Measurements from ENCODE around the gene ATG3. TPM values are rescaled to one million over a fixed set of nuclear protein-coding genes. Genes with fewer than 3 reads are reported as not detected.

The ATG3 gene
- total RNA-seq: 67.3 and 81.6 TPM in 2 replicates

DNA sequence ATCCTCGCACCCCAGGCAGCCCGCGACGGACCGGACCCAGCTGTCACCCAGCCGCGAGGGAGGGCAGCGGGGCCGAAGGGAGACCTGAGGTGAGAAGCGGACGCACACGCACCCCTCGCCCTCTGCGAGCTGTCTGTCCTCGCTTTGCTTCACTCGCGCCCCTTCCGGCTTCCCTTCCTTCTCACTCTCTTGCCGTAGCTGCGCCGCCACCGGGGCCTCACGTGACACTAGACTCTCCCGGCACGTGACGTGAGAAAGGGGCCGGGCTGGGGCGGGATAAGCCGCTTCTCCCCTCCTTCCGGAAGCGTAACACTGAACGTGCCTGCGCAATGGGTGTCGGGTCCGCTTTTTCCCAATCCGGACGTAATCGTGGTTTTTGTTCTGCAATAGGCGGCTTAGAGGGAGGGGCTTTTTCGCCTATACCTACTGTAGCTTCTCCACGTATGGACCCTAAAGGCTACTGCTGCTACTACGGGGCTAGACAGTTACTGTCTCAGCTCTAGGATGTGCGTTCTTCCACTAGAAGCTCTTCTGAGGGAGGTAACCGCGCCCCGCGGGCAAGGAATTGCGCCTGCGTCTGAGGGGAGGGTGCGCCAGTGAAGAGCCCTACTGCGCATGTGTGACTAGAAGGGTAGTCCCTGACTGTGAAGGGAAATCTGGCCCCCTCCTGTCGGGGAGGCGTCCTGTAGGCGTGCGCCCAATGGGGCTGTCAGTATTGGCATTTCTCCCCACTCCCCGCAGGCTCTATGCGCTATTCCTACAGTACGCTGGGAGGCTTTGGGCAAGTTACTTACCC, at the start of gene ATG3, which contains the start of gene SLC35A5:
ATG3 (minus strand) TSS at position 229 of the 796 bp plus-strand sequence. CDS start 434 bp downstream, outside the sequence.
SLC35A5 (plus strand) TSS at position 312 of the 796 bp plus-strand sequence. CDS start 1,359 bp downstream, outside the sequence.

GRCh38 chr3:112498914-112499711, 62.6 kb downstream of the ATG3 start, which contains the start of gene BTLA:
Gene BTLA (minus strand): TSS chr3:112499472. CDS start chr3:112499358, 114 bp downstream.

Other genes starting within 250 kb of the ATG3 start
- not detected in 2 replicates for gene CD200, start 228.8 kb downstream of the ATG3 start, total RNA-seq
- not detected in 2 replicates for gene BTLA, start 62.5 kb downstream of the ATG3 start, total RNA-seq
- 77.4 and 91.0 TPM in 2 replicates for gene SLC35A5, start 83 bp upstream of the ATG3 start, total RNA-seq
- 863 and 1,114 TPM in 2 replicates for gene CCDC80, start 79.2 kb upstream of the ATG3 start, total RNA-seq

Measured in articular chondrocyte of knee joint (primary cell).